Measurements from ENCODE around the gene IPO8. TPM values are rescaled to one million over a fixed set of nuclear protein-coding genes. Genes with fewer than 3 reads are reported as not detected.
"Not testable (repeated sequence)": the region's sequence is repeated elsewhere in the genome, so short reads cannot be mapped to it uniquely, and the experiment has no call there.

The IPO8 gene
- total RNA-seq, 1 experiment from 2014 or later = 13.7 TPM

DNA sequence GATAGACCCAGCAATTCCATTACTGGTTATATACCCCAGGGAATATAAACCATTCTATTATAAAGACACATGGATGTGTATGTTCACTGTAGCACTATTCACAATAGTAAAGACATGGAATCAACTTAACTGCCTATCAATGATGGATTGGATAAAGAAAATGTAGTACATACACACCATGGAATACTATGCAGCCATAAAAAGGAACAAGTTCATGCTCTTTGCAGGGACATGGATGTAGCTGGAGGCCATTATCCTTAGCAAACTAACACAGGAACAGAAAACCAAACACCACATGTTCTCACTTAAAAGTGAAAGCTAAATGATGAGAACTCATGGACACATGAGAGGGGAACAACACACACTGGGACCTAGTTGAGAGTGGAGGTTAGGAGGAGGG is 85.8 kb downstream of the IPO8 start:
- DNase-seq (ENCODE audit: low spot score) = not testable (repeated sequence)

DNA sequence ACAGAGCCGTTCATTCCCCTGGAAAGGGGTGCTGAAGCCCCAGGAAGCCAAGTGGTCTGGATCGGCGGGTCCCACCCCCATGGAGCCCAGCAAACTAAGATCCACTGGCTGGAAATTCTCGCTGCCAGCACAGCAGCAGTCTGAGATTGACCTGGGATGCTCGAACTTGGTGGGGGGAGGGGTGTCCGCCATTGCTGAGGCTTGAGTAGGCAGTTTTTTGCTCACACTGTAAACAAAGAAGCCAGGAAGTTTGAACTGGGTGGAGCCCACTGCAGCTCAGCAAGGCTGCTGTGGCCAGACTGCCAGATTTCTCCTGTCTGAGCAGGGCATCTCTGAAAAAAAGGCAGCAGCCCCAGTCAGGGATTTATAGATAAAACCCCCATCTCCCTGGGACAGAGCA is 91.4 kb downstream of the IPO8 start:
- DNase-seq (ENCODE audit: low spot score) = peak; percentile 64

DNA sequence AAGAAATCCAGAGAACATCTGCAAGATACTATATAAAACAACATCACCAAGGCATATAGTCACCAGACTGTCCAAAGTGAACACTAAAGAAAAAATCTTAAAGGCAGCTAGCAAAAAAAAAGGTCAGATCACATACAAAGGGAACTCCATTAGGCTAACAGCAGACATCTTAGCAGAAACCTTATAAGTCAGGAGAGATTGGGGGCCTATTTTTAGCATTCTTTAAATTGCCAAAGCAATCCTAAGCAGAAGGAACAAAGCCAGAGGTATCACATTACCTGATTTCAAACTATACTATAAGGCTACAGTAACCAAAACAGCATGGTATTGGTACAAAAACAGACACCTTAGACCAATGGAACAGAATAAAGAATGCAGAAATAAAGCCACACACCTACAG is 92.5 kb downstream of the IPO8 start:
- DNase-seq (ENCODE audit: low spot score) = no peak

DNA sequence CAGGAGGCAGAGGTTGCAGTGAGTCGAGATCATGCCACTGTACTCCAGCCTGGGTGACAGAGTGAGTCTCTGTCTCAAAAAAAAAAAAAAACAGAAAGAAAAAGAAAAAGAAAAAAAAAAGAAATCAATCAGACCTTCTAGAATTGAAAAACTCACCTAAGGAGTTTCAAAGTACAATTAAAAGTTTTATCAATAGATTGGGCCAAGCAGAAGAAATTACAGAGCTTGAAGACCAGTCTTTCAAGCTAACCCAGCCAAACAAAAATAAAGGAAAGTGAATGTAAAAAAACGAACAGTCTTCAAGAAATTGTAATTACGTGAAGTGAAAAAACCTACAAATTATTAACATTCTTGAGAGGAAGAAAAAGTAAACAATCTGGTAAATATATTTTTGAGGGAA is 93.0 kb downstream of the IPO8 start:
- no peak for DNase-seq (ENCODE audit: low spot score)

DNA sequence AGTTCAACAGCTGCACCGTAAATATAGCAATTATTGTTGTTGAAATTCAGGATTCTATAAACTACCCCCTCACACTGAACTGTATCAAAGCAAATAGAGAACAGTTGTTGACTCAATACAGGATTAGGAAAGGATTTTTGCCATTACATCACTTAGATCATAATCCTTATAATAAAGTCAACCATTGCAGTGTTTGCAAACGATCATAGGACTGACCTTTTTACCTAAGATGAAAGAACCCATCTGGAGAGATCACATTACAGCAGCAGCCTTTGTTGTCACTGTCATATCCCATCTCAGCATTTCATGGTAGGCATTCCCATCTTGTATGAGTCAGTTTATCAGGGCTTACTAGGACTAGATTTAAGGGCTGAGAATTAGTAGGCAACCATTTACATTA is 96.1 kb downstream of the IPO8 start:
- no peak for DNase-seq (ENCODE audit: low spot score)

DNA sequence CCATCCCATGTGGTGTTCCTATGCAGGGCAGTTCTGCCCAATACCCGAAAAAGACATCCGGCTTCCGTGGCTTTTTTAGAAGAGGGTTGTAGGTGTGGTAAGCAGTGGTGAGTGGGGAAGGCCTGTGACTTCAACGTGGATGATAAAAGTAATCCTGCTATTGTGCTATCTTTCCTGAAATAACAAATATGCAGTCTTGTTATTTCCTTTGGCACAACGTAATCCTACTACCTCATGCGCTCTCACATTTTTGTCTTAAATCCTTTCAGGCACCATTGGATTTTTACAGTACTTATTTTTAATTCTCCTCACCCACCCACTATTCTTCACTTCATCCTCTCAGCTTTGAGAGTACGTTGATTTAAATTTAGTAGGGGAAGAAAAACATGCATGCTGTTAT is 96.8 kb downstream of the IPO8 start:
- DNase-seq (ENCODE audit: low spot score) = no peak

DNA sequence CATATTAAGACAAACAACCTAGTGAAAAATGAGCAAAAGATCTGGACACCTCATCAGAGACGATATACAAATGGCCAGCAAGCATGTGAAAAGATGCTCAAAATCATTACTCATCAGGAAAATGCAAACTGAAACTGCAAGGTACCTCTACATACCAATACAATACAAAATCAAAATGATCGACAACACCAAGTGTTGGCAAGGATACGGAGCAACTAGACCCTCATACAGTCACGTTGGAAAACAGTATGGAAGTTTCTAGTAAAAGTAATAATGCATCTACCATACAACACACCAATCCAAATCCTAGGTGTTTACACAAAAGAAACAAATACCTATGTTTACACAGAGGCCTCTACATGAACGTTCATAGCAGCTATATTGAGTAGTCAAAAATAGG is 99.9 kb downstream of the IPO8 start:
- no peak for DNase-seq (ENCODE audit: low spot score)

DNA sequence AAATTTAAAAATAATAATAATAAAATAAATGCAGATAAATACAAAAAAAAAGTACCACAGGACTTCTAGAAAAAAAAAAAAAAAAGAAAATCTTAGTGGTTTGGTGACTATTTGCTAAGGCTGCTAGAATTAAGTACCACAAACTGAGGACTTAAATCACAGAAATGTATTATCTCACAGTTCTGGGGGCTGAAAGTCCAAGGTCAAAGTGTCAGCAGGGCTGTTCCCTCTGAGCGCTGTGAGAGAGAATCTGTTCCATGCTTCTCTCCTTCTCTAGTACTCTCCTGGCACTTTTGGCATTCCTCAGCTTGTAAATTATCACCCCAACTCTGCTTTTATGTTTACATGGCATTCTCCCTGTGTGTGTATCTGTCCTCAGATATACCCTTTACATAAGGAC is 101.2 kb downstream of the IPO8 start:
- DNase-seq (ENCODE audit: low spot score) = no peak

DNA sequence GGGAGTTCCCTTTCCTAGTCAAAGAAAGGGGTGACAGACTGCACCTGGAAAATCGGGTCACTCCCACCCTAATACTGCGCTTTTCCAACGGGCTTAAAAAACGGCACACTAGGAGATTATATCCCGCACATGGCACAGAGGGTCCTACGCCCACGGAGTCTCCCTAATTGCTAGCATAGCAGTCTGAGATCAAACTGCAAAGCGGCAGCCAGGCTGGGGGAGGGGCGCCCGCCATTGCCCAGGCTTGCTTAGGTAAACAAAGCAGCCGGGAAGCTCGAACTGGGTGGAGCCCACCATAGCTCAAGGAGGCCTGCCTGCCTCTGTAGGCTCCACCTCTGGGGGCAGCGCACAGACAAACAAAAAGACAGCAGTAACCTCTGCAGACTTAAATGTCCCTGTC is 107.1 kb downstream of the IPO8 start:
- not testable (repeated sequence) for DNase-seq (ENCODE audit: low spot score)

DNA sequence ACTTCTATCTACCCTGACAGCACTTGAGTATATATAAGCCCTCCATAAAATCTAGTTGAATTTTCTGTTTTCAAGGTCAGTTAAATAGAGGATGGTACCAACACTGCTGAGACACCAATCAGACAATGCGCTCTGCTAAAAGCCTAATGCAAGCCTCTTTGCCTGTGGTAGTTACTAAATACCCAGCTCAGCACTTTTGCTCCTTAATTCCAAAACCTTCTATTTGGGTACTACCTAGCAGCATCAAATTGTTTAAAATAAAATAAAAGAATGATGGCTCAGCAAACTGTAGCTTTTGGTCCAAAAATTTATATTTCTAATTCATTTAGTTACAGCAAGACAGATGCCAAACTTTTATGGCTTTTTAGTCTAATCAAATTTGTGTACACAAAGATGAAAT is 107.9 kb downstream of the IPO8 start:
- no peak for DNase-seq (ENCODE audit: low spot score)

DNA sequence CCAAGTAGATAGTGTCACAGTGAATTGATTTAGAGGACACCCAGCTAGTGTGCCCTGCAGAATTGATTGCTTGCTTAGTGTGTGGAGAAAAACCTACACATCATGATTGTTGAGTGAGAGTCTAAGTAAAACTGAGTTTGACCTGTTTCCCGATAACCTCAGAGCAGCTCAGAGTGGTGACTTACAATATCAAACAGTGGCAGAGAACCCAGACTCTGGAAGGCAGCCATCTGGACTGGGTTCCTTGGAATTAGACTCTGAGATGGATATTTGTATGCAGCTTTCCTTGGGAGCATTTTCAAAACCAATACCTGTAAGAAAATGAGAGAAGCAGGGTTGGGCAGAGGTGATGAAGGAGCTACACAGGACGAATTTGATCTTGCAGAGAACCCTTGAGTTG is 109.8 kb downstream of the IPO8 start:
- no peak for DNase-seq (ENCODE audit: low spot score)

DNA sequence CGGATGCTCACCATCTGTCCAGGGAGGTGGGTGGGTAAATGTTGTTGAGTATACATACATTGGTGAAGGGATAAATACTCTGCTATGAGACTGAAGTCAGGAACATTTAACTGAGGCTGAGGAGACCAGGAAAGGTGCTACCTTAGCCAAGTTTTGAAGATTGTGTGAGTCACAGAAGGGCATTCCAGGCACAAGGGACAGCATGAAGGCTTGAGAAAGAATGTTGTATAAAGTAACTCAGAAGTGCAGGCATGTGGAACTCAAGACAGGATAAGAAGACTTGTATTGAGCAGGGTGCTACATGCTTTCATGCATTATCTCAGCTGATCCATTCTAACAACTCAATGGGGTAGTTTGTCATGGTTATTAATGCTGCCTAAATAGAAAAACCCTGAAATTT is 112.7 kb downstream of the IPO8 start:
- no peak for DNase-seq (ENCODE audit: low spot score)

DNA sequence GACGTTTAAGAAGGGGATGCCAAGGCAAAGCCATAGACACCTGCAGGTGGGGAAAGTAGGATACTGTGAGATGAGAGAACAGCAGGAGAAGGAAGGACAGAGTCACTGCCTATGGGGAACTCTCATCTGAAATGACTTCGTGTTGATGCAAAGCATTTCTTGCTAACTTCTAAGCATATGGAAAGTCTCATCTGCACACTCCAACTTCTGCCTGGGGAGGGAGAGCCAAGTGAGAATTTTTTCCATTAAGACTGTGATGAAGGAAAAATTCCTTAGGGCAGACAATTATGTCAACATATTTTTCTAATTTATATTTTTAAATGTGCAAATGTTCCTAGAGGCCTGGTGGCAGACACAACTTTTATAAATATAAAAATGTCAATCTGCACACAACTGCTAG is 115.3 kb downstream of the IPO8 start:
- DNase-seq (ENCODE audit: low spot score) = no peak

Other genes with a start within 250 kb of the IPO8 start
- 4.2 and 7.1 TPM in 2 replicates for gene CAPRIN2, start 59.1 kb upstream of the IPO8 start, total RNA-seq (2014; rRNA removed; shearing (Covaris generic))
- gene TSPAN11, start 230.9 kb upstream of the IPO8 start, total RNA-seq (2014; rRNA removed; shearing (Covaris generic)) = 0.70 and 1.8 TPM in 2 replicates